Measurements from ENCODE around the gene PTPRK. TPM values are rescaled to one million over a fixed set of nuclear protein-coding genes. Genes with fewer than 3 reads are reported as not detected.

The PTPRK gene
- total and polyA plus RNA-seq, 2 of the 13 experiments (the other 11 are each of a cell fraction or from before 2014, with no cell fraction given) = 43.6 to 98.3 TPM

- TF ChIP-seq AGO1 (IDR thresholded peaks at IDR 0.05; ENCODE audit: low read depth, low read length, poor library complexity, severe bottlenecking) = no peak
- peak; percentile 79 for TF ChIP-seq MTERF4 (CRISPR knock-in tag; IDR thresholded peaks at IDR 0.05)
- TF ChIP-seq SMARCC2 (IDR thresholded peaks at IDR 0.05) = no peak
- TF ChIP-seq GTF2F1 (IDR thresholded peaks at IDR 0.05; ENCODE audit: low read length) = peak; percentile 76; the same call in 1 of the 2 replicates
- peak; percentile 86 for TF ChIP-seq ZNF264 (CRISPR knock-in tag; IDR thresholded peaks at IDR 0.05)
- TF ChIP-seq ZNF891 (CRISPR knock-in tag; IDR thresholded peaks at IDR 0.05) = no peak
- peak; percentile 95 for TF ChIP-seq ZGPAT (CRISPR knock-in tag; IDR thresholded peaks at IDR 0.05)
- TF ChIP-seq ZNF746 (CRISPR knock-in tag; IDR thresholded peaks at IDR 0.05) = 0 out of 2 replicates have a peak, but pooled peaks have one; percentile 29
- TF ChIP-seq RFXAP (CRISPR knock-in tag; IDR thresholded peaks at IDR 0.05; ENCODE audit: borderline replicate concordance) = no peak; the same call in 1 of the 2 replicates
- no peak for TF ChIP-seq CCDC6 (CRISPR knock-in tag; IDR thresholded peaks at IDR 0.05)
- no peak for TF ChIP-seq ZNF562 (CRISPR knock-in tag; IDR thresholded peaks at IDR 0.05; ENCODE audit: borderline replicate concordance)
- no peak; the same call in 1 of the 2 replicates for TF ChIP-seq BRF2 (CRISPR knock-in tag; IDR thresholded peaks at IDR 0.05)
- TF ChIP-seq ZNF292 (CRISPR knock-in tag; IDR thresholded peaks at IDR 0.05; ENCODE audit: borderline replicate concordance, low read depth) = peak; percentile 99
- TF ChIP-seq PITX1 (CRISPR knock-in tag; IDR thresholded peaks at IDR 0.05) = peak; percentile 90
- no peak for TF ChIP-seq ISX (CRISPR knock-in tag; conservative IDR thresholded peaks at IDR 0.05)
- TF ChIP-seq ZMYM3 (CRISPR knock-in tag; IDR thresholded peaks at IDR 0.05) = peak; percentile 94
- 0 out of 2 replicates have a peak, but pooled peaks have one; percentile 14 for TF ChIP-seq ZFP91 (CRISPR knock-in tag; IDR thresholded peaks at IDR 0.05; ENCODE audit: borderline replicate concordance)
- no peak for TF ChIP-seq ZFYVE20 (CRISPR knock-in tag; IDR thresholded peaks at IDR 0.05; ENCODE audit: borderline replicate concordance, low read depth)
- peak; percentile 64; the same call in 1 of the 2 replicates for TF ChIP-seq ZNF431 (CRISPR knock-in tag; IDR thresholded peaks at IDR 0.05; ENCODE audit: borderline replicate concordance, low read depth)
- TF ChIP-seq UBTF (CRISPR knock-in tag; IDR thresholded peaks at IDR 0.05) = no peak; the same call in 1 of the 2 replicates
- peak; percentile 96 for TF ChIP-seq HDAC2 (CRISPR knock-in tag; IDR thresholded peaks at IDR 0.05)
Measured at GRCh38 chr6:128507337-128508310, 12.8 kb downstream of the PTPRK start (continued).

All from HepG2 (cell line).